GM10248 (cell line): ENCODE results near the gene DSCAML1.

Experiments used
- CTCF ChIA-PET: fragments of 300-600 bp; sonication (Branson Sonifier 250); formaldehyde crosslinking; extraction: SDS; loops from one replicate; lab custom pipeline; 2021; ENCODE audit warnings: antibody characterized with exemption; lab: Yijun Ruan, JAX
- POLR2A ChIA-PET: fragments of 350-650 bp; sonication (Branson Sonifier 250); formaldehyde crosslinking; extraction: SDS; loops from one replicate; lab custom pipeline; 2020; ENCODE audit warnings: antibody characterized with exemption; lab: Yijun Ruan, JAX
- DNase-seq: peaks from one replicate; pipeline ENCODE4 v3.0.0; 2012; ENCODE audit errors: extremely low spot score
- CTCF ChIP-seq: IDR thresholded peaks from 2 replicates; pipeline ENCODE4 v1.5.1; 2012; ENCODE audit warnings: mild to moderate bottlenecking, low read depth; ENCODE audit errors: extremely low read depth, missing control alignments, control extremely low read depth

DSCAML1 gene

GRCh38 chr11:117840881-117841550, 44.0 kb upstream of the DSCAML1 start:
- POLR2A ChIA-PET: no interaction called here
- no peak for DNase-seq
- CTCF ChIA-PET: interaction anchor here (0.8 to 12.1 kb wide), 5 partner anchors 10 to 212 kb away, joined by 4 to 169 read pairs (median 5); no protein-coding TSS in a partner anchor
- no peak for TF ChIP-seq CTCF

GRCh38 chr11:117839936-117840813, 43.2 kb upstream of the DSCAML1 start:
- CTCF ChIA-PET: interaction anchor here (0.8 to 12.1 kb wide), 5 partner anchors 9 to 212 kb away, joined by 4 to 169 read pairs (median 5); no protein-coding TSS in a partner anchor
- DNase-seq: no peak
- TF ChIP-seq CTCF: no peak
- POLR2A ChIA-PET: no interaction called here

GRCh38 chr11:117839380-117839881, 42.4 kb upstream of the DSCAML1 start:
- no peak for DNase-seq
- TF ChIP-seq CTCF: no peak
- ChIA-PET CTCF (interaction anchor here (1.3 to 12.1 kb wide), 2 partner anchors 107 to 213 kb away, joined by 4 to 169 read pairs; no protein-coding TSS in a partner anchor), POLR2A (no interaction called here)

- TF ChIP-seq CTCF: no peak
- DNase-seq: no peak
- POLR2A ChIA-PET: no interaction called here
- CTCF ChIA-PET: interaction anchor here (12.1 kb wide), 1 partner anchor 108 kb away, joined by 169 read pairs; no protein-coding TSS in a partner anchor
Observed at GRCh38 chr11:117838901-117839300, 41.9 kb upstream of the DSCAML1 start.

GRCh38 chr11:117837791-117838190, 40.8 kb upstream of the DSCAML1 start:
- POLR2A ChIA-PET: no interaction called here
- CTCF ChIA-PET: interaction anchor here (12.1 kb wide), 1 partner anchor 109 kb away, joined by 169 read pairs; no protein-coding TSS in a partner anchor
- DNase-seq: no peak
- no peak for TF ChIP-seq CTCF

- CTCF ChIA-PET: no interaction called here
- no peak for DNase-seq
- POLR2A ChIA-PET: no interaction called here
- no peak for TF ChIP-seq CTCF
Observed at GRCh38 chr11:117837070-117837776, 40.2 kb upstream of the DSCAML1 start.
